ENCODE data around the gene BAD. TPM values are rescaled to one million over a fixed set of nuclear protein-coding genes. Genes with fewer than 3 reads are reported as not detected.

Gene BAD
- total and polyA plus RNA-seq, 2 of the 13 experiments (the other 11 are each of a cell fraction or from before 2014, with no cell fraction given) = 17.9 to 28.5 TPM

GRCh38 chr11:64245797-64246620 lies 38.5 kb downstream of the BAD start (continued):
- TF ChIP-seq ZNF18 (CRISPR knock-in tag; IDR thresholded peaks at IDR 0.05; ENCODE audit: insufficient replicate concordance) = peak; percentile 55
- TF ChIP-seq TBL1XR1 (IDR thresholded peaks at IDR 0.05; ENCODE audit: borderline replicate concordance, low read length, partially characterized antibody) = no peak
- TF ChIP-seq ETV5 (CRISPR knock-in tag; IDR thresholded peaks at IDR 0.05; ENCODE audit: borderline replicate concordance) = no peak
- TF ChIP-seq ELF4 (CRISPR knock-in tag; IDR thresholded peaks at IDR 0.05; ENCODE audit: borderline replicate concordance) = no peak
- no peak for TF ChIP-seq ZNF263 (CRISPR knock-in tag; IDR thresholded peaks at IDR 0.05)
- TF ChIP-seq, protein P1, sequence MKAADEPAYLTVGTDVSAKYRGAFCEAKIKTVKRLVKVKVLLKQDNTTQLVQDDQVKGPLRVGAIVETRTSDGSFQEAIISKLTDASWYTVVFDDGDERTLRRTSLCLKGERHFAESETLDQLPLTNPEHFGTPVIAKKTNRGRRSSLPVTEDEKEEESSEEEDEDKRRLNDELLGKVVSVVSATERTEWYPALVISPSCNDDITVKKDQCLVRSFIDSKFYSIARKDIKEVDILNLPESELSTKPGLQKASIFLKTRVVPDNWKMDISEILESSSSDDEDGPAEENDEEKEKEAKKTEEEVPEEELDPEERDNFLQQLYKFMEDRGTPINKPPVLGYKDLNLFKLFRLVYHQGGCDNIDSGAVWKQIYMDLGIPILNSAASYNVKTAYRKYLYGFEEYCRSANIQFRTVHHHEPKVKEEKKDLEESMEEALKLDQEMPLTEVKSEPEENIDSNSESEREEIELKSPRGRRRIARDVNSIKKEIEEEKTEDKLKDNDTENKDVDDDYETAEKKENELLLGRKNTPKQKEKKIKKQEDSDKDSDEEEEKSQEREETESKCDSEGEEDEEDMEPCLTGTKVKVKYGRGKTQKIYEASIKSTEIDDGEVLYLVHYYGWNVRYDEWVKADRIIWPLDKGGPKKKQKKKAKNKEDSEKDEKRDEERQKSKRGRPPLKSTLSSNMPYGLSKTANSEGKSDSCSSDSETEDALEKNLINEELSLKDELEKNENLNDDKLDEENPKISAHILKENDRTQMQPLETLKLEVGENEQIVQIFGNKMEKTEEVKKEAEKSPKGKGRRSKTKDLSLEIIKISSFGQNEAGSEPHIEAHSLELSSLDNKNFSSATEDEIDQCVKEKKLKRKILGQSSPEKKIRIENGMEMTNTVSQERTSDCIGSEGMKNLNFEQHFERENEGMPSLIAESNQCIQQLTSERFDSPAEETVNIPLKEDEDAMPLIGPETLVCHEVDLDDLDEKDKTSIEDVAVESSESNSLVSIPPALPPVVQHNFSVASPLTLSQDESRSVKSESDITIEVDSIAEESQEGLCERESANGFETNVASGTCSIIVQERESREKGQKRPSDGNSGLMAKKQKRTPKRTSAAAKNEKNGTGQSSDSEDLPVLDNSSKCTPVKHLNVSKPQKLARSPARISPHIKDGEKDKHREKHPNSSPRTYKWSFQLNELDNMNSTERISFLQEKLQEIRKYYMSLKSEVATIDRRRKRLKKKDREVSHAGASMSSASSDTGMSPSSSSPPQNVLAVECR (CRISPR knock-in tag; IDR thresholded peaks at IDR 0.05; ENCODE audit: borderline replicate concordance) = peak; percentile 55; the same call in 1 of the 2 replicates
- peak; percentile 73 for TF ChIP-seq AGO1 (IDR thresholded peaks at IDR 0.05; ENCODE audit: low read depth, low read length, poor library complexity, severe bottlenecking)
- TF ChIP-seq, protein P2, sequence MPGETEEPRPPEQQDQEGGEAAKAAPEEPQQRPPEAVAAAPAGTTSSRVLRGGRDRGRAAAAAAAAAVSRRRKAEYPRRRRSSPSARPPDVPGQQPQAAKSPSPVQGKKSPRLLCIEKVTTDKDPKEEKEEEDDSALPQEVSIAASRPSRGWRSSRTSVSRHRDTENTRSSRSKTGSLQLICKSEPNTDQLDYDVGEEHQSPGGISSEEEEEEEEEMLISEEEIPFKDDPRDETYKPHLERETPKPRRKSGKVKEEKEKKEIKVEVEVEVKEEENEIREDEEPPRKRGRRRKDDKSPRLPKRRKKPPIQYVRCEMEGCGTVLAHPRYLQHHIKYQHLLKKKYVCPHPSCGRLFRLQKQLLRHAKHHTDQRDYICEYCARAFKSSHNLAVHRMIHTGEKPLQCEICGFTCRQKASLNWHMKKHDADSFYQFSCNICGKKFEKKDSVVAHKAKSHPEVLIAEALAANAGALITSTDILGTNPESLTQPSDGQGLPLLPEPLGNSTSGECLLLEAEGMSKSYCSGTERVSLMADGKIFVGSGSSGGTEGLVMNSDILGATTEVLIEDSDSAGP (CRISPR knock-in tag; IDR thresholded peaks at IDR 0.05; ENCODE audit: borderline replicate concordance) = peak; percentile 47; the same call in 1 of the 2 replicates
- 0 out of 2 replicates have a peak, but pooled peaks have one; percentile 37 for TF ChIP-seq PAXIP1 (CRISPR knock-in tag; conservative IDR thresholded peaks at IDR 0.05)
- TF ChIP-seq POLR2G (IDR thresholded peaks at IDR 0.05; ENCODE audit: low read depth, low read length) = peak; percentile 44; the same call in 1 of the 2 replicates
- TF ChIP-seq ZNF350 (CRISPR knock-in tag; IDR thresholded peaks at IDR 0.05; ENCODE audit: borderline replicate concordance, low read depth) = peak; percentile 68
